Transverse colon (tissue), 4 donors: ENCODE results near the gene LRRC8C. TPM values are rescaled to one million over a fixed set of nuclear protein-coding genes. Genes with fewer than 3 reads are reported as not detected.
A peak's percentile ranks its signal among the peaks of the same experiment; 100 is the strongest.

ENCODE experiments used
- DNase-seq: peaks from one replicate; pipeline ENCODE4 v3.0.0-alpha.2; 2019
- H3K27ac ChIP-seq, 4 donors: fragments of 200-600 bp; sonication (generic); 2 replicates each; pipeline ENCODE4 v1.5.1; 2016 to 2018; ENCODE audit warnings: inconsistent platforms in 4 of 4
- H3K27me3 ChIP-seq: fragments of 200-600 bp; sonication (generic); 2 replicates; pipeline ENCODE4 v1.5.1; 2017; ENCODE audit warnings: inconsistent platforms
- H3K36me3 ChIP-seq, 4 donors: fragments of 200-600 bp; sonication (generic); 2 replicates each; pipeline ENCODE4 v1.5.1; 2017 to 2019; ENCODE audit warnings: inconsistent platforms in 4 of 4
- H3K4me1 ChIP-seq, 4 donors: fragments of 200-600 bp; sonication (generic); 2 replicates each; pipeline ENCODE4 v1.5.1; 2017 to 2020; ENCODE audit warnings: inconsistent platforms in 4 of 4
- H3K4me3 ChIP-seq, 4 donors: fragments of 200-600 bp; sonication (generic); 1 replicate in 1 of 4; 2 replicates in 3 of 4; pipeline versions ENCODE4 v1.5.1 to v1.6.1; 2017 to 2019; ENCODE audit warnings: inconsistent platforms in 4 of 4
- H3K9me3 ChIP-seq, 2 donors: fragments of 200-600 bp; sonication (generic); 2 replicates each; pipeline ENCODE4 v1.5.1; 2017 to 2019; ENCODE audit warnings: inconsistent platforms in 2 of 2
- EP300 ChIP-seq: sonication (generic); formaldehyde crosslinking; IDR thresholded peaks from one replicate; pipeline ENCODE4 v1.6.1; 2017; ENCODE audit warnings: antibody characterized with exemption, low read depth
- POLR2A ChIP-seq: fragments of 450-650 bp; IDR thresholded peaks from one replicate; pipeline ENCODE4 v1.6.1; 2016; ENCODE audit warnings: antibody characterized with exemption, mild to moderate bottlenecking, moderate library complexity
- POLR2AphosphoS5 ChIP-seq, 3 donors: sonication (generic); formaldehyde crosslinking; IDR thresholded peaks; one replicate each; pipeline ENCODE4 v1.6.1; 2016; ENCODE audit warnings: antibody characterized with exemption in 3 of 3
- WGBS, 2 donors: methylation state at CpG; one replicate each; pipeline ENCODE4 v1.1.5; 2018; ENCODE audit warnings: low coverage in 1 of 2; 5-methylcytosine and 5-hydroxymethylcytosine counted together
- in situ Hi-C, 4 donors: fragments of 200-750 bp; cut with MboI; loops; one replicate each; pipeline versions ENCODE4 v1.15.0 to v1.15.1; 2017; ENCODE audit warnings: low sequenced_read_pairs in 3 of 4, low pct_ligation_motif_present in 1 of 4, low pct_unique_long_range_greater_than_20kb in 1 of 4
- intact Hi-C: fragments of 100-400 bp; cut with DNase I; formaldehyde crosslinking; loops from one replicate; pipeline ENCODE4 v1.15.1; 2023; ENCODE audit warnings: low total_unique reads
- total RNA-seq, 4 donors: library from RNA; depleted of rRNA; stranded (reverse); fragments of >200 nt; gene quantifications; one replicate each; pipeline ENCODE4 v1.1.0, GENCODE V29; 2016
- TF ChIP-seq, protein P1 (sequence below), 5 experiments: fragments of 200-600 bp in 3 of 5; fragments of 450-650 bp in 2 of 5; sonication (generic) in 3 of 5; IDR thresholded peaks; 1 replicate in 2 of 5; 2 replicates in 3 of 5; pipeline ENCODE4 v1.5.1; 2016 to 2017; ENCODE audit warnings: antibody characterized with exemption in 5 of 5, inconsistent platforms in 3 of 5, mild to moderate bottlenecking in 2 of 5, moderate library complexity in 1 of 5

Gene LRRC8C
- total RNA-seq, 4 donors from 2014 or later = 2.4 to 4.4 (median 2.7) TPM

DNA sequence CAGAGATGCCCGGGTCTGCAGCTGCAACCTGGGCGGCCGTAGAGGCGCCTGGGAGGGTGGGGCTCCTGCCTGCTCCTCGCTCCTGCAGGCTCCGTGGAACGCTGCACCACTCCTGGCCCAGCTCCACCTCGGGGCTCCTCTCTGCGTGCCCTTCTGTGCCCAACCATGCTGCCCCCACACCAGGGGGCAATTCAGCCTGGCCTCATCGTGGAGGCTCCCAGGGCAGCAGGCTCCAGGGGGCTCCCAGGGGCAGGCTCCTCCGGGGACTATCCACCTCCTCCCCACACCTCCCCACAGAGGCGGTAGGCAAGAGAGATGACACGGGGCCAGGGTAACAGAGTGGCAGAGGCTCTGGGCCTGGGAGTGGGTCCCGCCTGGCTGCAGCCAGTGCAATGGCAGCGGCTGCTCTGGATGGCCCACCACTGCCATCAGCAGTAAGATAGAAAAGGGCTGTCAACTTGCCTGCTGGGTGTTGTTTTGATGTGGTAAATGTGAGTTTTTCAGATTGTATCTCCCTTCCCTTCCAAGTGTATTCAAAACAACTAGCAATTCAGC is 22.4 kb upstream of the LRRC8C start:
- Histone ChIP-seq H3K4me3 (no peak overlapping the region), H3K9me3 (no peaks in the 10 kb centered on the region), H3K36me3 (no peaks in the 10 kb centered on the region), H3K27ac (no peak overlapping the region), H3K27me3 (no peaks in the 10 kb centered on the region), H3K4me1 (no peaks in the 10 kb centered on the region)
- in situ Hi-C loops = no loop called here
- no peak for DNase-seq
- TF ChIP-seq POLR2A (no peak), EP300 (no peak), POLR2AphosphoS5 (IDR thresholded peaks at IDR 0.05) (no peak)
- TF ChIP-seq, protein P1, sequence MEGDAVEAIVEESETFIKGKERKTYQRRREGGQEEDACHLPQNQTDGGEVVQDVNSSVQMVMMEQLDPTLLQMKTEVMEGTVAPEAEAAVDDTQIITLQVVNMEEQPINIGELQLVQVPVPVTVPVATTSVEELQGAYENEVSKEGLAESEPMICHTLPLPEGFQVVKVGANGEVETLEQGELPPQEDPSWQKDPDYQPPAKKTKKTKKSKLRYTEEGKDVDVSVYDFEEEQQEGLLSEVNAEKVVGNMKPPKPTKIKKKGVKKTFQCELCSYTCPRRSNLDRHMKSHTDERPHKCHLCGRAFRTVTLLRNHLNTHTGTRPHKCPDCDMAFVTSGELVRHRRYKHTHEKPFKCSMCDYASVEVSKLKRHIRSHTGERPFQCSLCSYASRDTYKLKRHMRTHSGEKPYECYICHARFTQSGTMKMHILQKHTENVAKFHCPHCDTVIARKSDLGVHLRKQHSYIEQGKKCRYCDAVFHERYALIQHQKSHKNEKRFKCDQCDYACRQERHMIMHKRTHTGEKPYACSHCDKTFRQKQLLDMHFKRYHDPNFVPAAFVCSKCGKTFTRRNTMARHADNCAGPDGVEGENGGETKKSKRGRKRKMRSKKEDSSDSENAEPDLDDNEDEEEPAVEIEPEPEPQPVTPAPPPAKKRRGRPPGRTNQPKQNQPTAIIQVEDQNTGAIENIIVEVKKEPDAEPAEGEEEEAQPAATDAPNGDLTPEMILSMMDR (IDR thresholded peaks at IDR 0.05) = no peak
- intact Hi-C loops = no loop called here
- 81% methylated on average over 14 of the region's 15 CpGs; no CpG with 5 or more reads in 1 of the 2 donors for WGBS, 2 donors

DNA sequence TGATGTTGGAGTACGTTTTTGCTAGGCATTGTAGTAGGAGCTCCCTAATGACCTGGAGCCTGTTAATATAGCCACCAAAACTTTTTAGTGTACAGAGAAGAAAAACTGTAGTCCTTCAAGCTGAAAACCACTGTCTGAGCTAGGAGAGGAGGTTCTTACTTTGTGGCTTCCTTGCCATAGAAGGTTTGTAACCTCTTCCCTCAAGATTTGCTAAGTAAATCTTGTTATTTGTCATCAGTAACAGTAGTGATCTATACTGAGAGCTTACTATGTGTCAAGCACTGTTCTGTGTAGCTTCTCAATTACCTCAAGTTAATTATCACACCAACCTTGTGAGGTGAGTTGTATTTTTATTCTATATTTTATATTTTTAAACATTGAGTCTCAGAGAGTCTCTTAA is 21.2 kb upstream of the LRRC8C start:
- WGBS, 2 donors = 62 to 100% methylated on average over 1 of the region's 1 CpG
- TF ChIP-seq POLR2A = no peak
- TF ChIP-seq, protein P1 (IDR thresholded peaks at IDR 0.05) = no peak
- TF ChIP-seq EP300 = no peak
- Histone ChIP-seq H3K27me3 (no peaks in the 10 kb centered on the region), H3K4me1 (no peaks in the 10 kb centered on the region), H3K9me3 (no peaks in the 10 kb centered on the region), H3K27ac (no peak overlapping the region), H3K36me3 (no peaks in the 10 kb centered on the region), H3K4me3 (no peak overlapping the region)
- intact Hi-C loops = no loop called here
- no peak for DNase-seq
- in situ Hi-C loops = no loop called here

DNA sequence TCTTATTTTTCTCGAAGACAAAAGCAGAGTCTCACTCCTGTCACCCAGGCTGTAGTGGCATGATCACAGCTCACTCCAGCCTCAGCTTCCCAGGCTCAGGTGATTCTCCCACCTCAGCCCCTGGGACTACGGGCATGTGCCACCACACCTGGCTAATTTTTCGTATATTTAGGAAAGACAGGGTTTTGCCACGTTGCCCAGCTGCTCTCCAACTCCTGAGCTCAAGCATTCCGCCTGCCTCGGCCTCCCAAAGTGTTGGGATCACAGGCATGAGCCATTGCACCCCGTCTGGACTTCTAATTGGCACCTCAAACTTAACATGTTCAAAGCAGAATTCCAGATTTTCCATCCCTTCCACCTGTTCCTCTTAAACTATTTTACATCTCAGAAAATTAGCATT is 19.0 kb upstream of the LRRC8C start:
- DNase-seq = no peak
- intact Hi-C loops (no loop called here), in situ Hi-C loops (no loop called here)
- Histone ChIP-seq H3K27me3 (no peaks in the 10 kb centered on the region), H3K4me1 (no peaks in the 10 kb centered on the region), H3K36me3 (no peaks in the 10 kb centered on the region), H3K4me3 (no peak overlapping the region), H3K27ac (no peak overlapping the region), H3K9me3 (no peaks in the 10 kb centered on the region)
- 88 to 100% methylated on average over 1 to 7 of the region's 7 CpGs for whole genome bisulfite sequencing, 2 donors
- TF ChIP-seq EP300 = no peak
- TF ChIP-seq, protein P1 (IDR thresholded peaks at IDR 0.05) = no peak
- no peak for TF ChIP-seq POLR2A
- TF ChIP-seq POLR2AphosphoS5 (IDR thresholded peaks at IDR 0.05) = no peak

DNA sequence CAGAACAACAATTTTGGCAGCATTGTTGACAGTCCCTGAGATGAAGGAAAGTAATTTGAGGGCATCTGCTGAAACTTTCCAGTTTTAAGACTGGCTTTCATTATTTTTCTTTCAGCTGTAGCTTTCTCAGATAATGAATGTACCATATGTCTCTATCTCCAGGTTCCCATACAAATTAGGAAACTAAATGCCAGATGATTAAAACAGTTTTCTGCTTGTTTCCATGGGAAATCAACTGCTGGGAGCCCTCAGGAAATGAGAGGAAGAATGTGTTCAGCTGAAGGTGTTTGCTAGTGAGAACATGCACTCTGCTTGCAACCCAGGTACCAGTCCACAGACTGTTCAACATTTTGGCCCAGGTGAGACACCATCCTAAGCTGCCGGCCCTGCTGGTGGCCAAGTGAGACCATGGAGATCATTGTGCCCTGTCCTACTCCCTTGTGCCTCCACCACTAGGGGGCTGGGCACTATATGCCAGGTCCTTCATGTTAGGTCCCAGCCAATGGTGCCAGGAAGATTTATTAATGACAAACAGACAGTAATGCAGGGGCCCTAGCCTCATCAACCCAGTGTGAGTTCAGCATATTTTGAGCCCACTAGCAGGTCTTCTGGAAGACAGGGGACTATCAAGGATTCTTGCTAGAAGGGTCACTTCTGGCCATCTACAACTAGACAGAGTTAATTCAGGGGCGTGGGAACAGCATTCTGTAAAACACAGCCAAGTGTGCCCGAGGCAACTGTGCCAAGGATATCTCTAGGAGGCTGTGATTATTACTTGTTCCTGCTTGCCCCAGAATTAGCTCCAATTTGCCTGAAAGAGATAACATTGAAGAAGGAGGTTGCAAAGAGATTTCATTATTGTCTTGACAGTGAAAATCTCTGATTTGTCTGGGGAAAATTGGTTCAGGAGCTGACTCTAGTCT is 17.0 kb upstream of the LRRC8C start:
- Histone ChIP-seq H3K9me3 (no peaks in the 10 kb centered on the region), H3K27ac (no peak overlapping the region), H3K27me3 (no peaks in the 10 kb centered on the region), H3K4me3 (no peak overlapping the region), H3K36me3 (no peaks in the 10 kb centered on the region), H3K4me1 (no peaks in the 10 kb centered on the region)
- in situ Hi-C loops (no loop called here), intact Hi-C loops (no loop called here)
- TF ChIP-seq, protein P1 (IDR thresholded peaks at IDR 0.05) = peak in 4 of 5 experiments; percentile 15 to 37 (median 20)
- no peak for TF ChIP-seq EP300
- DNase-seq = peak; percentile 30
- WGBS, 2 donors = 79% methylated on average over 3 of the region's 3 CpGs; no CpG with 5 or more reads in 1 of the 2 donors
